GM12878 (cell line): ENCODE measurements around the gene RCN1. TPM values are rescaled to one million over a fixed set of nuclear protein-coding genes. Genes with fewer than 3 reads are reported as not detected.

Experiments used
- ATAC-seq: fragments of 200-7000 bp; cut with Tn5 transposase; 3 replicates; pipeline ENCODE4 v1.9.1; 2020; ENCODE audit warnings: mild to moderate bottlenecking, moderate library complexity
- BruUV-seq: library from RNA; stranded (reverse); fragments of 400-500 nt; replicated peaks from 2 replicates; lab custom pipeline; 2021; lab: Mats Ljungman, UMichigan
- CTCF ChIA-PET: fragments of 300-600 bp; sonication (Branson Sonifier 250); formaldehyde crosslinking; extraction: SDS; loops from one replicate; lab custom pipeline; 2021; ENCODE audit warnings: inconsistent platforms; lab: Yijun Ruan, JAX
- POLR2A ChIA-PET: fragments of 350-600 bp; formaldehyde crosslinking; extraction: SDS; loops from one replicate; lab custom pipeline; 2021; ENCODE audit warnings: inconsistent platforms; lab: Charles Lee
- RAD21 ChIA-PET: fragments of 300-600 bp; sonication (Branson Sonifier 250); formaldehyde crosslinking; loops from one replicate; lab custom pipeline; 2023; ENCODE audit warnings: antibody characterized with exemption; ENCODE audit not compliant: unreplicated experiment; lab: Charles Lee
- SMC1A ChIA-PET: fragments of 300-600 bp; sonication (Branson Sonifier 250); formaldehyde crosslinking; loops from one replicate; lab custom pipeline; 2023; ENCODE audit not compliant: unreplicated experiment, uncharacterized antibody; lab: Charles Lee
- DNase-seq: peaks from one replicate; pipeline ENCODE4 v3.0.0-alpha.2; 2011; ENCODE audit warnings: low read depth, low spot score
- FAIRE-seq: peaks from 3 replicates; lab custom pipeline; 2011; peaks lifted over from hg19 to GRCh38; lab: Jason Lieb, UNC
- H2AFZ ChIP-seq: 2 replicates; pipeline ENCODE4 v1.6.0; 2011; ENCODE audit warnings: low read depth, low read length, control low read depth; ENCODE audit not compliant: control insufficient read depth
- H3K27ac ChIP-seq: 2 replicates; pipeline ENCODE4 v1.5.1; 2011; ENCODE audit warnings: control low read depth; ENCODE audit not compliant: control insufficient read depth, insufficient read depth
- H3K27me3 ChIP-seq, 2 experiments: replicated peaks in 1 of 2; 2 replicates each; pipeline versions ENCODE4 v1.6.0 to v1.6.1; 2011; ENCODE audit warnings: low read length in 1 of 2; ENCODE audit not compliant: control insufficient read depth in 2 of 2, insufficient read depth in 2 of 2
- H3K36me3 ChIP-seq, 2 experiments: 2 replicates each; pipeline ENCODE4 v1.5.1; 2011; ENCODE audit warnings: low read length in 1 of 2; ENCODE audit not compliant: control insufficient read depth in 2 of 2, insufficient read depth in 2 of 2
- H3K4me1 ChIP-seq: 2 replicates; pipeline ENCODE4 v1.6.1; 2011; ENCODE audit warnings: mild to moderate bottlenecking, low read length, moderate library complexity, mixed read lengths; ENCODE audit not compliant: control insufficient read depth, insufficient read depth
- H3K4me2 ChIP-seq: 2 replicates; pipeline ENCODE4 v1.6.0; 2011; ENCODE audit warnings: control low read depth; ENCODE audit not compliant: control insufficient read depth, insufficient read depth
- H3K4me3 ChIP-seq: fragments of 200-600 bp; sonication (generic); 2 replicates; pipeline ENCODE4 v1.5.1; 2016
- H3K79me2 ChIP-seq: 2 replicates; pipeline ENCODE4 v1.6.0; 2011; ENCODE audit warnings: low read length; ENCODE audit not compliant: control insufficient read depth, insufficient read depth
- H3K9ac ChIP-seq: 2 replicates; pipeline ENCODE4 v1.8.0; 2011; ENCODE audit warnings: low read length, control low read depth, mixed read lengths; ENCODE audit not compliant: control insufficient read depth, insufficient read depth
- H3K9me3 ChIP-seq: replicated peaks from 3 replicates; pipeline ENCODE4 v1.5.1; 2011; ENCODE audit warnings: mild to moderate bottlenecking, low read length; ENCODE audit not compliant: control insufficient read depth, insufficient read depth
- H4K20me1 ChIP-seq: 2 replicates; pipeline ENCODE4 v1.6.0; 2011; ENCODE audit not compliant: control insufficient read depth, insufficient read depth
- CEBPB ChIP-seq, 2 experiments: fragments of 150-350 bp in 1 of 2; IDR thresholded peaks; 2 replicates each; pipeline ENCODE4 v1.6.1; 2012 to 2014; ENCODE audit warnings: low read depth in 2 of 2, low read length in 2 of 2, borderline replicate concordance in 1 of 2, inconsistent platforms in 1 of 2
- CHD4 ChIP-seq: fragments of 200-600 bp; sonication (generic); IDR thresholded peaks from 2 replicates; pipeline ENCODE4 v1.6.1; 2016; ENCODE audit warnings: mild to moderate bottlenecking
- CREM ChIP-seq: IDR thresholded peaks from 2 replicates; pipeline ENCODE4 v1.6.1; 2014; ENCODE audit warnings: antibody characterized with exemption, low read depth
- DPF2 ChIP-seq: fragments of 450-650 bp; IDR thresholded peaks from 2 replicates; pipeline ENCODE4 v1.6.1; 2017; ENCODE audit warnings: mild to moderate bottlenecking
- ETV6 ChIP-seq, 2 experiments: fragments of 450-650 bp in 1 of 2; IDR thresholded peaks in 1 of 2; conservative IDR thresholded peaks in 1 of 2; 2 replicates each; pipeline ENCODE4 v1.6.1; 2014; ENCODE audit warnings: antibody characterized with exemption in 1 of 2, borderline replicate concordance in 1 of 2, low read depth in 1 of 2, mild to moderate bottlenecking in 1 of 2, moderate library complexity in 1 of 2
- FOXM1 ChIP-seq: IDR thresholded peaks from 2 replicates; pipeline ENCODE4 v1.6.1; 2012; ENCODE audit warnings: low read depth, mild to moderate bottlenecking, inconsistent platforms, low read length, moderate library complexity
- GATAD2B ChIP-seq: fragments of 450-650 bp; conservative IDR thresholded peaks from 2 replicates; pipeline ENCODE4 v1.6.1; 2017; ENCODE audit warnings: low read depth, mild to moderate bottlenecking, moderate library complexity
- NFXL1 ChIP-seq: fragments of 450-650 bp; IDR thresholded peaks from 2 replicates; pipeline ENCODE4 v1.6.1; 2017; ENCODE audit warnings: antibody characterized with exemption, mild to moderate bottlenecking, borderline replicate concordance
- NRF1 ChIP-seq: conservative IDR thresholded peaks from 2 replicates; pipeline ENCODE4 v1.6.1; 2011; ENCODE audit warnings: mild to moderate bottlenecking, low read depth, low read length, improper control_type of control experiment
- RAD21 ChIP-seq: IDR thresholded peaks from 2 replicates; pipeline ENCODE4 v1.6.1; 2011; ENCODE audit warnings: mild to moderate bottlenecking, low read depth, low read length, moderate library complexity; ENCODE audit not compliant: insufficient read depth
- RAD51 ChIP-seq: fragments of 450-650 bp; IDR thresholded peaks from 2 replicates; pipeline ENCODE4 v1.6.1; 2016; ENCODE audit warnings: moderate library complexity, mild to moderate bottlenecking, inconsistent platforms
- SUPT20H ChIP-seq: IDR thresholded peaks from 2 replicates; pipeline ENCODE4 v1.6.1; 2011; ENCODE audit warnings: low read depth, mild to moderate bottlenecking, low read length, moderate library complexity, borderline replicate concordance; ENCODE audit not compliant: control insufficient read depth
- TCF3 ChIP-seq: IDR thresholded peaks from 2 replicates; pipeline ENCODE4 v1.6.1; 2012; ENCODE audit warnings: low read depth, mild to moderate bottlenecking, low read length, borderline replicate concordance; ENCODE audit not compliant: insufficient read depth
- WGBS: methylation state at CpG from one replicate; pipeline ENCODE4 v1.1.6; 2016; ENCODE audit warnings: low lambda C conversion rate; ENCODE audit not compliant: insufficient replicate concordance, insufficient coverage; ENCODE audit errors: missing lambda C conversion rate; 5-methylcytosine and 5-hydroxymethylcytosine counted together
- in situ Hi-C: fragments of 300-500 bp; cut with MboI; formaldehyde crosslinking; loops from 9 replicates; pipeline ENCODE4 v1.14.3; 2018; ENCODE audit warnings: mixed read lengths
- intact Hi-C: fragments of 100-400 bp; cut with micrococcal nuclease; formaldehyde crosslinking; loops from one replicate; pipeline ENCODE4 v1.14.2; 2022; ENCODE audit not compliant: unreplicated experiment
- polyA plus RNA-seq, 11 experiments: library from polyadenylated mRNA; depleted of rRNA in 4 of 11; unstranded in 6 of 11; stranded (reverse) in 5 of 11; fragments of >200 nt; fragmentation: Nextera tagmentation in 4 of 11; fragmentation: Illumina TruSeq in 1 of 11; extraction: Ambion mirVana in 4 of 11; extraction: Trizol in 1 of 11; gene quantifications; 1 replicate in 1 of 11; 2 replicates in 10 of 11; pipeline versions ENCODE4 v1.2.1 to v1.2.3, GENCODE V29; 2011 to 2016; ENCODE audit warnings: inconsistent platforms in 2 of 11, missing spikeins in 2 of 11, low read depth in 1 of 11
- total RNA-seq, 4 experiments: library from RNA; depleted of rRNA in 3 of 4; stranded (reverse); fragments of >200 nt in 3 of 4; fragmentation: Illumina TruSeq in 1 of 4; extraction: Trizol in 1 of 4; gene quantifications; 2 replicates each; pipeline versions ENCODE4 v1.2.1 to v1.2.3, GENCODE V29; 2013 to 2021
- TF ChIP-seq, protein P1 (sequence below): IDR thresholded peaks from 2 replicates; pipeline ENCODE4 v1.6.1; 2012; ENCODE audit warnings: low read length, inconsistent platforms
- TF ChIP-seq, protein P2 (sequence below): IDR thresholded peaks from 2 replicates; pipeline ENCODE4 v1.6.1; 2011; ENCODE audit warnings: borderline replicate concordance, low read depth, mild to moderate bottlenecking, moderate library complexity, mixed read lengths, low read length; ENCODE audit not compliant: insufficient read depth; ENCODE audit errors: extremely low read length
- TF ChIP-seq, protein P3 (sequence below): fragments of 150-350 bp; IDR thresholded peaks from 2 replicates; pipeline ENCODE4 v1.6.1; 2014; ENCODE audit warnings: mild to moderate bottlenecking, low read depth, low read length

Gene RCN1
- total and polyA plus RNA-seq, 10 of the 15 experiments (the other 5 are each of a cell fraction or from before 2014, with no cell fraction given) = 17.6 to 76.7 (median 56.4) TPM

DNA sequence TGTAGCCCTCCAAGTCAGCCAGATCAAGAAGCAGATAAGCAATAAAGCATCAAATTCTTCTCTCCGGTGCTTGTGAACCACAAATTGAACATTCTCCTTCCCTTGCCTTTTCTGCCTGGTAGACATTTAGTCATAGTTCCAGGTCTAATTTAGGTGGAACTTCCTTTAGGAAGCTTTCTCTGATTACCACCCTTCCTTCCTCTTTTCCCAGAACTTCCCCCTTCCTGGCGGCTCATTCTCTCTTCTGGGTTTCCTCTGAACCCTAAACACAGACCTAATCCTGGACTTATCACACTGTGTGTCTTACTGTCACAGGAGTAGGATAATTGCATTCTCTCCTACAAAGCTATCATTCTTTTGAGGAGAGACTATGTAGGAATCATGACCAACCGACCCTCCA is 61.9 kb downstream of the RCN1 start:
- RAD21 ChIA-PET = interaction anchor here (1.6 to 2.7 kb wide), 2 partner anchors 23 to 100 kb away, joined by 9 to 24 read pairs; no protein-coding TSS in a partner anchor
- intact Hi-C loops (loop anchor here (5.0 kb wide), 1 partner anchor 66 kb away; no protein-coding TSS in a partner anchor), in situ Hi-C loops (no loop called here)
- WGBS = 0% methylated on average over 3 of the region's 3 CpGs
- BruUV-seq = no TSS peak
- Histone ChIP-seq H3K9me3 (peaks cover 3% of the 10 kb centered on the region; the same call in 2 of the 3 replicates), H3K9ac (no peak overlapping the region), H3K4me3 (no peak overlapping the region), H3K79me2 (no peaks in the 10 kb centered on the region), H3K4me2 (no peak overlapping the region), H3K27ac (peak overlapping the region; percentile 14; the same call in 1 of the 2 replicates), H2AFZ (no peak overlapping the region), H4K20me1 (no peaks in the 10 kb centered on the region), H3K27me3 (no peaks in the 10 kb centered on the region), H3K36me3 (no peaks in the 10 kb centered on the region), H3K4me1 (peaks cover 6% of the 10 kb centered on the region; the same call in 1 of the 2 replicates)
- FAIRE-seq = no peak
- CTCF ChIA-PET = interaction anchor here (0.9 to 5.0 kb wide), 8 partner anchors 12 to 511 kb away, joined by 3 to 63 read pairs (median 5); no protein-coding TSS in a partner anchor
- ATAC-seq = no peak
- no peak for DNase-seq
- SMC1A ChIA-PET = interaction anchor here (0.9 to 5.1 kb wide), 9 partner anchors 10 to 142 kb away, joined by 3 to 61 read pairs (median 8); no protein-coding TSS in a partner anchor
- POLR2A ChIA-PET = interaction anchor here (1.1 to 1.8 kb wide), 2 partner anchors 46 to 64 kb away, joined by 3 to 6 read pairs; no protein-coding TSS in a partner anchor
- TF ChIP-seq FOXM1 = no peak
- TF ChIP-seq NFXL1 = no peak
- TF ChIP-seq, protein P1, sequence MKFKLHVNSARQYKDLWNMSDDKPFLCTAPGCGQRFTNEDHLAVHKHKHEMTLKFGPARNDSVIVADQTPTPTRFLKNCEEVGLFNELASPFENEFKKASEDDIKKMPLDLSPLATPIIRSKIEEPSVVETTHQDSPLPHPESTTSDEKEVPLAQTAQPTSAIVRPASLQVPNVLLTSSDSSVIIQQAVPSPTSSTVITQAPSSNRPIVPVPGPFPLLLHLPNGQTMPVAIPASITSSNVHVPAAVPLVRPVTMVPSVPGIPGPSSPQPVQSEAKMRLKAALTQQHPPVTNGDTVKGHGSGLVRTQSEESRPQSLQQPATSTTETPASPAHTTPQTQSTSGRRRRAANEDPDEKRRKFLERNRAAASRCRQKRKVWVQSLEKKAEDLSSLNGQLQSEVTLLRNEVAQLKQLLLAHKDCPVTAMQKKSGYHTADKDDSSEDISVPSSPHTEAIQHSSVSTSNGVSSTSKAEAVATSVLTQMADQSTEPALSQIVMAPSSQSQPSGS = no peak
- TF ChIP-seq TCF3 = no peak
- no peak for TF ChIP-seq RAD21
- no peak for TF ChIP-seq CHD4
- no peak for TF ChIP-seq GATAD2B
- TF ChIP-seq, protein P2, sequence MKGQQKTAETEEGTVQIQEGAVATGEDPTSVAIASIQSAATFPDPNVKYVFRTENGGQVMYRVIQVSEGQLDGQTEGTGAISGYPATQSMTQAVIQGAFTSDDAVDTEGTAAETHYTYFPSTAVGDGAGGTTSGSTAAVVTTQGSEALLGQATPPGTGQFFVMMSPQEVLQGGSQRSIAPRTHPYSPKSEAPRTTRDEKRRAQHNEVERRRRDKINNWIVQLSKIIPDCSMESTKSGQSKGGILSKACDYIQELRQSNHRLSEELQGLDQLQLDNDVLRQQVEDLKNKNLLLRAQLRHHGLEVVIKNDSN = no peak
- no peak for TF ChIP-seq DPF2
- TF ChIP-seq CEBPB (IDR thresholded peaks at IDR 0.05; ENCODE audit: borderline replicate concordance in 1 of 2, low read depth in 2 of 2, low read length in 2 of 2) = no peak
- no peak for TF ChIP-seq ETV6 (conservative IDR thresholded peaks at IDR 0.05 in 1 of 2, IDR thresholded peaks at IDR 0.05 in 1 of 2; ENCODE audit: borderline replicate concordance in 1 of 2, low read depth in 1 of 2)
- no peak for TF ChIP-seq SUPT20H
- TF ChIP-seq, protein P3, sequence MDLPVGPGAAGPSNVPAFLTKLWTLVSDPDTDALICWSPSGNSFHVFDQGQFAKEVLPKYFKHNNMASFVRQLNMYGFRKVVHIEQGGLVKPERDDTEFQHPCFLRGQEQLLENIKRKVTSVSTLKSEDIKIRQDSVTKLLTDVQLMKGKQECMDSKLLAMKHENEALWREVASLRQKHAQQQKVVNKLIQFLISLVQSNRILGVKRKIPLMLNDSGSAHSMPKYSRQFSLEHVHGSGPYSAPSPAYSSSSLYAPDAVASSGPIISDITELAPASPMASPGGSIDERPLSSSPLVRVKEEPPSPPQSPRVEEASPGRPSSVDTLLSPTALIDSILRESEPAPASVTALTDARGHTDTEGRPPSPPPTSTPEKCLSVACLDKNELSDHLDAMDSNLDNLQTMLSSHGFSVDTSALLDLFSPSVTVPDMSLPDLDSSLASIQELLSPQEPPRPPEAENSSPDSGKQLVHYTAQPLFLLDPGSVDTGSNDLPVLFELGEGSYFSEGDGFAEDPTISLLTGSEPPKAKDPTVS = no peak
- TF ChIP-seq NRF1 = no peak
- no peak for TF ChIP-seq RAD51
- TF ChIP-seq CREM = no peak
